ENCODE measurements around the gene MARCHF6. TPM values are rescaled to one million over a fixed set of nuclear protein-coding genes. Genes with fewer than 3 reads are reported as not detected.
A peak's percentile ranks its signal among the peaks of the same experiment; 100 is the strongest.

MARCHF6 gene
- total and polyA plus RNA-seq, 2 experiments from 2014 or later: 56.4 to 97.5 TPM

DNA sequence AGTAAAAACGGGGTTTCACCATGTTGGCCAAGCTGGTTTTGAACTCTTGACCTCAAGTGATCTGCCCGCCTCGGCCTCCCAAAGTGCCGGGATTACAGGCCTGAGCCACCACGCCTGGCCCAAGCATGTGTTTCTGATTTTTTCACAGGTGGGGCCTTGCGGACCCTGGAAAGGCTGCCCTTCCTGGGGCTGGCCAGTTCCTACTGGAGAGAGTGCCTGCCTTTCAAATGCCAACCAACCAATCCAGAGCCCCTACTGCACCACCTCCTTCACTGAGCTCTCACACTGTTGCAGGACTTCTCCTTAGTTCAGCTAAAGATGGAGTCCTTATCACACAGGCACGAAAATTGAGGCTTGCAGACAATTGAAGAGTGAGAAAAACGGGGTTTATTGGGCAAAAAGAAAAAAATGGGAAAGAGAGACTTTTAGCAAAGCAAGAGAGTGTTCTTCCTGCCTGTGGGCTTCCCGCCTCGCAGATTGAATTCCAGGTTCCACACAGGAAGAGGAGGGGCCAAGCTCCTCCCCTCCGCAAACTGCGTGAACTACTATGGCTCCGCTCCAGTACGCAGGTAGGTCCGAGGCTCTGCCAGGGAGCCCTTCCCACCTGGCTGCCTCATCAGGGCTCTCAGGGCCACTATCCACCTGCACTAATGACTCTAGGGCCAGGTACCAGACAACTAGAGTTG lies 37.5 kb upstream of the MARCHF6 start:
- no peak overlapping the region for H3K9ac ChIP-seq

GRCh38 chr5:10317825-10318682 lies 35.4 kb upstream of the MARCHF6 start:
- 30 to 38% methylated on average over 6 of the region's 6 CpGs for WGBS, 2 experiments (ENCODE audit: low coverage in 1 of 2, low lambda C conversion rate in 2 of 2, missing lambda C conversion rate in 2 of 2)
- in situ Hi-C loops (cut with MboI): no loop called here
- DNase-seq: no peak

More for the DNA sequence above, 37.5 kb upstream of the MARCHF6 start:
- DNase-seq: no peak
- no peak overlapping the region for H3K4me3 ChIP-seq
- H3K4me2 ChIP-seq (ENCODE audit: unreplicated experiment): no peak overlapping the region
- in situ Hi-C loops (cut with MboI): no loop called here
- H3K9me2 ChIP-seq (ENCODE audit: insufficient read depth): no peaks in the 10 kb centered on the region
- no peaks in the 10 kb centered on the region for H3F3A ChIP-seq (ENCODE audit: insufficient read depth)
- H3K9me3 ChIP-seq (ENCODE audit: low read depth): no peaks in the 10 kb centered on the region
- 74 to 77% methylated on average over 15 of the region's 15 CpGs for WGBS, 2 experiments (ENCODE audit: low coverage in 1 of 2, low lambda C conversion rate in 2 of 2, missing lambda C conversion rate in 2 of 2)
- no peaks in the 10 kb centered on the region for H3K27me3 ChIP-seq (replicated peaks; ENCODE audit: insufficient read depth)
- no peak overlapping the region for H2AFZ ChIP-seq
- no peak overlapping the region for H3K27ac ChIP-seq
- no peaks in the 10 kb centered on the region for H3K79me2 ChIP-seq (ENCODE audit: insufficient read depth)
- no peaks in the 10 kb centered on the region for H4K20me1 ChIP-seq (ENCODE audit: insufficient read depth)
- no peaks in the 10 kb centered on the region for H3K36me3 ChIP-seq (ENCODE audit: low read depth)
- no peaks in the 10 kb centered on the region; the same call in 1 of the 2 replicates for H3K4me1 ChIP-seq (ENCODE audit: insufficient read depth)
- no peak for TF ChIP-seq EZH2 (IDR thresholded peaks at IDR 0.05; ENCODE audit: insufficient read depth, poor library complexity, severe bottlenecking)
- TF ChIP-seq EZH2phosphoT487 (IDR thresholded peaks at IDR 0.05; ENCODE audit: insufficient read depth, low read depth): no peak

DNA sequence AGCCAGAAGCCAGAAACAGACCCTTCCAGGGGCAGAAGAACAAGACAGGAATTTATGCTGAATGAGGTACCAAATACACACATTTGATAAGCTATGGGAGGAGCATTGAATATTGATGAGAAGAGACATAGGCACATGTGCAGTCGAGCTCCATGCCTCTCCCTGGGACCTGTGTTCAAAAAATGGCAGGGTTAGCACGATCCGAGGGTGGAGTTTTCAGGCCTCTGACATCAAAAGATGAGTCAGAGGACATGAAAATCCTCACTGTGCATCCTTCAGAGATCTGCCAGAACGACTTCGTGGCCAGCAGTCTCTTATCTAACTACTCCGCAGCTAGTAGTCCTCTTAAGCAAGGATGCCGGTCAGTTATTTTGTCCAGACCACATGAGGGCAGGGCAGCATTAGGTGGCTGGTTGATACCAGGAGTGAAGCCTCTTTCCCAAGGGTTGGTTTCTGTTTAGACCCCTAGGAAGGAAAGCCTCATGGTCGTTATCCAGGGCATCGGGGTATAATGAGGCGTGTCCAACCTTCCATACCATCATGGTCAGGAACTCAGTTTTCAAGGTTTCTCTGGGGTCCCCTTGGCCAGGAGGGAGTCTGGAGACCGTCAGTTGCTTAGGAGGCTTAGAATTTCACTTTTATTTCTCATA lies 34.2 kb upstream of the MARCHF6 start:
- H3K9me2 ChIP-seq (ENCODE audit: insufficient read depth): no peaks in the 10 kb centered on the region
- H3K4me3 ChIP-seq: no peak overlapping the region
- H3K4me1 ChIP-seq (ENCODE audit: insufficient read depth): no peaks in the 10 kb centered on the region
- no peaks in the 10 kb centered on the region for H3K79me2 ChIP-seq (ENCODE audit: insufficient read depth)
- no peaks in the 10 kb centered on the region for H4K20me1 ChIP-seq (ENCODE audit: insufficient read depth)
- no peaks in the 10 kb centered on the region for H3F3A ChIP-seq (ENCODE audit: insufficient read depth)
- in situ Hi-C loops (cut with MboI): no loop called here
- H3K36me3 ChIP-seq (ENCODE audit: low read depth): no peaks in the 10 kb centered on the region
- no peaks in the 10 kb centered on the region for H3K27me3 ChIP-seq (replicated peaks; ENCODE audit: insufficient read depth)
- TF ChIP-seq EZH2phosphoT487 (IDR thresholded peaks at IDR 0.05; ENCODE audit: insufficient read depth, low read depth) (no peak), EZH2 (IDR thresholded peaks at IDR 0.05; ENCODE audit: insufficient read depth, poor library complexity, severe bottlenecking) (no peak)
- H3K9ac ChIP-seq: no peak overlapping the region
- H3K4me2 ChIP-seq (ENCODE audit: unreplicated experiment): no peak overlapping the region
- no peak overlapping the region for H2AFZ ChIP-seq
- no peaks in the 10 kb centered on the region for H3K9me3 ChIP-seq (ENCODE audit: low read depth)
- WGBS, 2 experiments (ENCODE audit: low coverage in 1 of 2, low lambda C conversion rate in 2 of 2, missing lambda C conversion rate in 2 of 2): 55 to 58% methylated on average over 11 of the region's 11 CpGs
- DNase-seq: peak; percentile 62
- no peak overlapping the region for H3K27ac ChIP-seq

More at GRCh38 chr5:10317825-10318682, 35.4 kb upstream of the MARCHF6 start:
- Histone ChIP-seq H3F3A (ENCODE audit: insufficient read depth) (no peaks in the 10 kb centered on the region), H3K27ac (no peak overlapping the region), H4K20me1 (ENCODE audit: insufficient read depth) (no peaks in the 10 kb centered on the region), H3K27me3 (replicated peaks; ENCODE audit: insufficient read depth) (no peaks in the 10 kb centered on the region), H2AFZ (no peak overlapping the region), H3K9me3 (ENCODE audit: low read depth) (no peaks in the 10 kb centered on the region), H3K4me1 (ENCODE audit: insufficient read depth) (no peaks in the 10 kb centered on the region), H3K9ac (no peak overlapping the region), H3K4me2 (ENCODE audit: unreplicated experiment) (no peak overlapping the region), H3K79me2 (ENCODE audit: insufficient read depth) (no peaks in the 10 kb centered on the region), H3K4me3 (no peak overlapping the region), H3K9me2 (ENCODE audit: insufficient read depth) (no peaks in the 10 kb centered on the region), H3K36me3 (ENCODE audit: low read depth) (no peaks in the 10 kb centered on the region)
- no peak for TF ChIP-seq EZH2phosphoT487 (IDR thresholded peaks at IDR 0.05; ENCODE audit: insufficient read depth, low read depth)
- no peak for TF ChIP-seq EZH2 (IDR thresholded peaks at IDR 0.05; ENCODE audit: insufficient read depth, poor library complexity, severe bottlenecking)

DNA sequence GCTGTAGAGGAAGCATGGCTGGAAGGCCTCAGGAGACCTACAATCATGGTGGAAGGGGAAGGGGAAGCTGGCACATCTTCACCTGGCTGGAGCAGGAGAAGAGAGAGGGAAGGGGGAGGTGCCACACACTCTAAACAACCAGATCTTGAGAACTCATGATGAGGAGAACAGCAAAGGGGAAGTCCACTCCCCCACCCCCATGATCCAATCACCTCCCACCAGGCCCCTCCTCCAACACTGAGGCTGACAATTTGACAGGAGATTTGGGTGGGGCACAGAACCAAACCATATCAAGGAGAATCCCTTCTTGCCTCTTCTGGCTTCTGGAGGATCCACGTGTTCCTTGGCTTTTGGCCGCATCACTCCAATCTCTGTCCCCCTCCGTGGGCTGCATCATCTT lies 32.7 kb upstream of the MARCHF6 start:
- in situ Hi-C loops (cut with MboI): no loop called here
- no peak for DNase-seq
- WGBS, 2 experiments (ENCODE audit: low coverage in 1 of 2, low lambda C conversion rate in 2 of 2, missing lambda C conversion rate in 2 of 2): 57 to 58% methylated on average over 3 of the region's 3 CpGs
- Histone ChIP-seq H3K4me1 (ENCODE audit: insufficient read depth) (no peaks in the 10 kb centered on the region), H3K9me3 (ENCODE audit: low read depth) (no peaks in the 10 kb centered on the region), H2AFZ (no peak overlapping the region), H3K79me2 (ENCODE audit: insufficient read depth) (no peaks in the 10 kb centered on the region), H3K36me3 (ENCODE audit: low read depth) (no peaks in the 10 kb centered on the region), H3F3A (ENCODE audit: insufficient read depth) (no peaks in the 10 kb centered on the region), H3K4me2 (ENCODE audit: unreplicated experiment) (no peak overlapping the region), H4K20me1 (ENCODE audit: insufficient read depth) (no peaks in the 10 kb centered on the region), H3K27me3 (replicated peaks; ENCODE audit: insufficient read depth) (no peaks in the 10 kb centered on the region), H3K9me2 (ENCODE audit: insufficient read depth) (no peaks in the 10 kb centered on the region), H3K9ac (no peak overlapping the region), H3K27ac (no peak overlapping the region), H3K4me3 (no peak overlapping the region)
- TF ChIP-seq EZH2phosphoT487 (IDR thresholded peaks at IDR 0.05; ENCODE audit: insufficient read depth, low read depth) (no peak), EZH2 (IDR thresholded peaks at IDR 0.05; ENCODE audit: insufficient read depth, poor library complexity, severe bottlenecking) (no peak)
